GM18502 (cell line): ENCODE data around the gene ISCA2.
"Not testable (repeated sequence)": the region's sequence is repeated elsewhere in the genome, so short reads cannot be mapped to it uniquely, and the experiment has no call there.

ENCODE experiments used
- ATAC-seq: cut with Tn5 transposase; IDR thresholded peaks from one replicate; pipeline ENCODE4 v1.9.1; 2021; ENCODE audit warnings: mild to moderate bottlenecking; ENCODE audit not compliant: unreplicated experiment, poor library complexity

The ISCA2 gene, protein sequence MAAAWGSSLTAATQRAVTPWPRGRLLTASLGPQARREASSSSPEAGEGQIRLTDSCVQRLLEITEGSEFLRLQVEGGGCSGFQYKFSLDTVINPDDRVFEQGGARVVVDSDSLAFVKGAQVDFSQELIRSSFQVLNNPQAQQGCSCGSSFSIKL

DNA sequence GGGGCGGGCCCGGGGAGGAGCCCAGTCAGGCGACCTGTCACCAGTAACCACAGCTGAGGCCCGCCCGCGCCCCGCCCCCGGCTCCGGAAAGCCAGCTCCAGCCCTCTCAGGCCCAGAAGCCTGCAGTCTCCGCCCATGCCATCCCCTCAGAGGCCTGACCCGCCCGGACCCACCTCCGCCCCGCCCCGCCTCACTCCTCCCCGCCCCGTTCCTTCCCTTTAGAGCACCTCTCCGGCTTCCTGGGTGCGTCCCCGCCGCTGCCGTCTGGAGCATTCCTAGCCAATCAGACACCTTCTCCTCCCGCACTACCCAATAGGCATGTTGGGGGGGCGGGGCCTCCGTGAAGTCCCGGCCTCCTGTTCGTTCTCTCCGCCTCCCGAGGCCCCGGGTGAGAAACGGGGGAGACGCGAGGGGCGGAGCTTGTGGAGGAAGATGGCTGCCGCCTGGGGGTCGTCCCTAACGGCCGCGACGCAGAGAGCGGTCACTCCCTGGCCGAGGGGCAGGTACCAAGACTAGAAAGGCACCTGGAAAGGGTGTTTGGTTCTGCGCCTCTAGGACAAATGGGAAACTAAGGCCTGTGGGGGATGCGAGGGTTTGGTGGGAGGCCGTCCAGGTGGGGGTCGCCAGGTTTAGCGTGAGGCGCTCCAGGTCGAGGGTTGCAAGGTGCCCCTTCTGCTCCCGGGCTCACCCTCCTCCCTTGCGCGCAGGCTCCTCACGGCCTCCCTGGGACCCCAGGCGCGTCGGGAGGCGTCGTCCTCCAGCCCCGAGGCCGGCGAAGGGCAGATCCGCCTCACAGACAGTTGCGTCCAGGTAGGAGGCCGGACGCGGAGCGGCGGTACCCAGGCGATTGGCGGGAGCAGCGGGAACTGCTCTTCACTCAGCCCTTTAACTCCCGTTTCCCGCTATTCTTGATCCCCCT lies at the start of gene ISCA2:
Gene ISCA2, plus strand, starts transcription at position 423 of the 919 bp plus-strand sequence. Its CDS starts 10 bp downstream, at position 433.
- ATAC-seq = peak; percentile 89

DNA sequence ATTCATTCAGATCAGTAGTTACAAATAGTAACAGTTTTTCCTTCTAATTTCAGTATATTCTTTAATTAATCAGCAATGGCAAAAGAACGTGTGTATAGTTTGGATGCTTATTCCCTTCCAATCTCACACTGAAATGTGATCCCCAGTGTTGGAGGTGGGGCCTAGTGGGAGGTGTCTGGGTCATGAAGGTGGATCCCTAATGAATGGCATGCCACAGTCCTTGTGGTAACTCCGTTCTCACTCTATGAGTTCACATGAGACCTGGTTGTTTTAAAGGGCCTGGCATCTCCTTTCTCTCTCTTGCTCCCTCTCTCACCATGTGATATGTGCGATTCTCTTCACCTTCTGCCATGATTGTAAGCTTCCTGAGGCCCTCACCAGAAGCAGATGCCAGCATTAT lies 48.7 kb upstream of the ISCA2 start:
- no peak for ATAC-seq

GRCh38 chr14:74454397-74454796 lies 39.2 kb upstream of the ISCA2 start:
- ATAC-seq = not testable (repeated sequence)

- ATAC-seq = no peak
Measured at GRCh38 chr14:74456684-74457564, 36.6 kb upstream of the ISCA2 start.

DNA sequence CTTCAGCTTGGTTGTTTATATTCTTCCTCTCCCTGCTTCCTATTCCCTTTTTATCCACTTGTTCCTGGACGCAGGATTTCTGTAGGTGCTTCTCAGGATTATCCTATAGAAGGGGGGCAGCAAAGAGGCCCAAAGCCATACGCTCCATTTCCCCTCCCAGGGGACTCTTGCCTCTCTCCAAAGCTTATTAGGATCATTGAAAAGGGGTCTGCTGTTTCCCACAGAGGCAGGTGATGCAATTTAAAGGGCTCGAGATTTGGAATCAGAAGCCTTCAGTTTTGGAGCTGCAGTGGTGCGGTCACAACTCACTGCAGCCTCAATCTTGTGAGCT lies 36.0 kb upstream of the ISCA2 start:
- ATAC-seq = no peak

DNA sequence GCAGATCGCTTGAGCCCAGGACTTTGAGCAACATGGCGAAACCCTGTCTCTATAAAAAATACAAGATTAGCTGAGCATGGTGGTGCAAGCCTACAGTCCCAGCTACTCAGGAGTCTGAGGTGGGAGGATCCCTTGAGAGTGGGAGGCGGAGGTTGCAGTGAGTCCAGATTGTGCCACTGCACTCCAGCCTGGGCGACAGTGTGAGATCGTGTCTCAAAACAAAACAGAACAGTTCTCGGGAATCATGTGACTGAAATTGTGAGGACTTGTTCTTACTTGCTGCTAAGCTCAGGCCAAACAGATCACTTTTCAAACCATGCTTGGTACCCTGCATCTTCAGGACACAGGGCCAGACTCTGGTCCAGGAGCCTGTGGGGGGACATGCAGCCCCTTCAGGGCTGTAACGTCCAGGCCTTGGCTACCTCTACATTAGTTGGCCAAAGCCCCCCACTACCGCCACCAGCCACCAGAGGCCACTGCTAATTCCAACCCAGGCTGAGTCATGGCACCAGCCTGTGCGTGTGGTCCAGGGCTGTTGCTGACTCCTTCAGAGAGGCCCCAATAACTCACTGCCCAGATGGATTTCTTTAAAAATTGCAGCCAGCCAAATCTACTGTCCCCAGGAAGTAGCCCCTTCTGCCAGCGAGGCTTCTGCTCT lies 34.1 kb upstream of the ISCA2 start:
- no peak for ATAC-seq

DNA sequence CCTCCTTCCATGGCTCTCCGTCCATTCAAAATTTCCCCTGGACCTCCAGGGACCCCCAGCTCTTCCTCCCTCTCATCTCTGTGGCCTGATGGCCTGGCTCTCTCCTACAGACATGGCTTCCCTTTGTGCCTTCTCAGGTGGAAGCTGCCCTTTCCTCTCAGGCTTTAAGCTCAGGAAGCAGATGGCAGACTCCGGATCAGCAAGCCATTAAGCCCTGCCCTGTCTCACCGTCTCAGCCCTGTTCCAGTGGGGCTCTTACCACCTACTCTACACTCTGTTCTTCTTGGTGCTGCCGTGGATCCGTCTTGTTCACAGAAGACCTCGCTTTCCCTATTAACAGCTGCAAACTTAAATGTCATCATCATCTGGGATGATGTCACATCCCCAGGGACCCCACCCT lies 33.6 kb upstream of the ISCA2 start:
- no peak for ATAC-seq

- no peak for ATAC-seq
Measured at GRCh38 chr14:74462993-74463392, 30.6 kb upstream of the ISCA2 start.

DNA sequence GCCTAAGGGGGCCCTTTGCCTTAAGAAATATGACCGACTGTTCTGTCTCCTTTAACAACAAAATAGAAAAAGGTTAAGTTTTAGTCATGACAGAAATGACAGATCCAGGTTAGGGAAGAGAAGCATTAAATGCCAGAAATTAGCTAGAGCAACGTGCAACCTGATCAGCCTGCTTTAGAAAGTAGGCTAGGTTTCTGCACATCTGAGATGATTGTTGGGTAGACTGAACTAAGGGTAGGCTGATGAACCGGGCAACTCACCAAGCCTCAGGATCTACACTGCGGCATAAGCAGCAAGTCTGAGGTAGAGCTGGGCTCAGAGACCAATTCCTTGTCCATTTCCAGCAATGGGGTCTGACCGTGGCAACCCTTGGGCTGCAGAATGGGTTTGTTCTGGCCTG lies 29.9 kb upstream of the ISCA2 start:
- ATAC-seq = no peak

DNA sequence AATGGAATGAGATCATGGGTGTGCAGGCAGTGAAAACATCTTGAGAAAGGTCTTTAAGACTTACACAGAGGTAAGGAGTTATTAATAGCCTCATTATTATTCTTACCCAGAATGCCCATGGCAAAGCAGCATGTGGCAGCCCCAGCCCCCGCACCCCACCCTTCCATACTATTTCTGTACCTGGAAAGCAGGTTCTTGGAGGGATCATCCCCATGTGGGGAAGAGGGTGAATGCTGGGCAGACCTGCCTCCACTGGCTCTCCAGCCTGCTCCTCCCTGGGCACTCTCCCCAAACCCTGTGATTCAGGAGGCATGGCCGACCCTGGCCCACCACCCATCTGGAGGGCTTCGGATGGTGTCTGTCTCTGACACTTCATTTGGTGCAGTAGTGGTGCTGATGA lies 28.8 kb upstream of the ISCA2 start:
- no peak for ATAC-seq

- ATAC-seq = no peak
Measured at GRCh38 chr14:74465335-74465734, 28.2 kb upstream of the ISCA2 start.

DNA sequence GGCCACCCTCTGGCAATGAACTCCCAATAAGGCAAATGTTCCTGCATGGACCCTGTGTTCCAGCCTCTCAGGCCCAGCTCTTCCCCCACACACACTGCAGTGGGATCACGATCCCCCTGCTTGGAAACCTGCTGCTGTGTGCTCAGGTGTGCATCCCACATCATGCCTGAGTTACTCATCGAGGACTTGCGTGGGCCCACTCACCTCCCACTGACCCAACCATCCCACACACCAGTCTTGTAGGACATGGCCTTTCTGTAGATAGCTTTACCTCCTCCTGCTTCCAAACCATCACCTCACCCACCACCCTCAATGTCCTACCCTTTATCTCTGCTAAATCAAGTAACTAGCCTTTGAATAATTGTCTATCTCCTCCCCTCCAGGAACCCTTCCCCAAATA lies 25.1 kb upstream of the ISCA2 start:
- no peak for ATAC-seq

DNA sequence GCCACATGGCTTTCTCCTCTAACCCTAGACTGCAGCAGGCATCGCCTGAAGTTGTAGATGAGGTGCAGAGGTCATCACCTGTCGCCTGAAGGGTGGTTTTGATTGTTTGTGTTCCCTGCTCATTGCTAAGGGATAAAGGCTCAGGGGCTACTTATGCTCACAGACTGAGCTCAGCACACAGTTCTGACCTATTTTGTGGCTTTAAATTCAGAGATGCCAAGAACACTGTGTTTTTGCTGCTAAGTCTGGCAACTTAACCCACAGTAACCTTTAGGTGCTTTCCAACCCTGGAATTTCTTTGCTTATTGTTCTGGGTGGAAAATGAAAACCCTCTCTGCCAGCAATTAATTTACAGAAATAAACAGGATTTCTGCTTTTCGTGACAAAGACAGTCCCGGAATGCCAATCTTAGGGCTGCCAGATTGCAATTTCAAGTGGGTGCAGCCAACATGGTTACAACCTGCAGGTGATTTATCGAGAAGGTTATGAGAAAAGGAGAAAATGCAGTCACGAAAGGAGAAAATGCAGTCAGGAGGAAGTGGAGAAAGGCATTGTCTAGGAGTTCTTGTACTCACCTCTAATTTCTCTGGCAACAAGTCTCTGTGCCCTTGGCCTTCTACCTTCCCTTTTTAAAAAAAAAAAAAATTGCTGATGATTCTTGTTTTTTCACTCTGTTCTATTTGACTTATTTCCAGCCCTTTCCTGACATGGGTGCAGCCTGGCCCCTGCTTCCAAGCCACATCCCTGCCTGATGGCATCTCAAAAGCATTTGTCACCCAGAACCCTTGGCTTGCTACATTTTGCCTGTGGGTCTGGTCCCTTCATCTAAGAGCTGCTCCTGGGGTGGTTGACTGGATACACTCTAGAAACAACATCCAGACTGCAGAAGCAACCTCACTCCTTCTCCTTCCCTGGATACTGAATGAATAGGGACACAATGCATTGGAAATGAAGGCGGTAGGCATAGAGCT lies 23.7 kb upstream of the ISCA2 start:
- no peak for ATAC-seq

DNA sequence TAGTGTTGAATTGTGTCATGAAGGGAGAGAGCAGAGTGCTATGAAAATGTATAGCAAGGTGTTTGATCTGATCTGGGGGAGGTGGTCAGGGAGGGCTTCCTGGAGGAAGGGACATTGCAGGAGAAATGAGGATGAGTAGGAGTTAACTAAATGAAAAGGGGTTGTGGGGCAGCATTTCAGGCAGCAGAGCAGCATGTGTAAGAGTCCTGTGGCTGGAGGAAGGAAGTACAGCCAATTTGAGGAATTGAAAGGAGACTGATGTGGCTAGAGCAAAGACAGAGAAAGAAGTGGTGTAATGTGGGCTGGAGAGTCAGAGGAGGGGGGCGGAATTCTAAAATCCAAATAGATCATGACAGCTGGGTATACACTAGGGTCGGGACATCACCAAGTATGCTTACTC lies 21.0 kb upstream of the ISCA2 start:
- ATAC-seq = no peak

GRCh38 chr14:74474376-74474775 lies 19.2 kb upstream of the ISCA2 start:
- ATAC-seq = no peak

DNA sequence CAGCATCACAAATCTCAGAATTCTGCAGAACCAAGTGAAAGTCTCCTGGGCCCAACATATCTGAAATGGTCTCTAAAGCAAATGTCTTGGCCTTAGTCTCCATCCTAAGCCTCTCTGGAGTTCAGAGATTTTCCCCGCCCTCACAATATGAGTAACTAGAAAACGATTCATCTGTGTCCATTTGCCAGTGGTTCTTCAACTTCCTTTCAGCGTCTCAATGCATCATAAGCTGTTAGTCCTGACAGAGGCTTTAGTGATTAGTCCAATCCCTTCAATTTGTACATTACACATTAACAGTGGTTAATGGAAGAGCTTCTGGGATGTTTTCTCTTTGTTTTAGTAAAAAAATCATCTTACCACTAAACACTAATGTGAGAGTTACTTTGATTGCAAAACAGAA lies 17.9 kb upstream of the ISCA2 start:
- ATAC-seq = no peak

DNA sequence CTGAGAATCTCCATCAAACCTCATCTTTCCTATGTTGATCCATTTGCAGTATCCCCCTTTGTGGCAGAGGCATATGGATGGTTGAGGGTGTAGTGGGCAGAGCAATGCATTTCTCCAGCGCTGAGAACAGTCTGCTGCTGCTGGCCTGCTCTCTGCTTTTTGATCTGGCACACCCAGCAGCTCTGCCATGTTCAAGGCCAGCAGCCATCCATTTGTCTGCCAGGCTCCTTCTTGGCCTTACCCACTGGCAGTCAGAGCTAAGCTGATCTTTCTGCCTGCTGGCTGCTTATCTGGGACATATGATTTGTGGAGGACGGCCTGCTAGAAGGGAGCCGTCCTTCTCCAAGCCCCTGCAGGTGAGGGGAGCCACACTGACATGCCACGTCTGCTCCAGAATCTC lies 17.5 kb upstream of the ISCA2 start:
- no peak for ATAC-seq

DNA sequence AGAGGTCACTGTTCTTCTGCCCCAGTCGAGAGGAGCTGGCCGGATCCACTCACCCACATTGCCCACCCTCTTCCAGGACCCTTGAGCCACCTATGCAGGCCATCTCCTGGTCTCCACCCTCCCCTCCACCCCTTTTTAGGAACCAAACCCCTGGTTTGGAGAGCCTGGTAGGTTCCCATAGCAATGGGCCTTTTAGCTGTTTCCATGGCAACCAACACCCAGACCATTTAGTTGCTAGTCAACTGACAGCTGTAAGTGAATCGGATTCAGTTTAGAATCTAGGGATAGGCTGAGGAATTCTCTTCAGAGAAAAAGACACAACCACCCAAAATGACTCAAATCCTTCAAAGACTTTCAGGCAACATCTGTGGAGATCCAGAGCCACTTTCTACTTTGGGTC lies 17.0 kb upstream of the ISCA2 start:
- no peak for ATAC-seq

DNA sequence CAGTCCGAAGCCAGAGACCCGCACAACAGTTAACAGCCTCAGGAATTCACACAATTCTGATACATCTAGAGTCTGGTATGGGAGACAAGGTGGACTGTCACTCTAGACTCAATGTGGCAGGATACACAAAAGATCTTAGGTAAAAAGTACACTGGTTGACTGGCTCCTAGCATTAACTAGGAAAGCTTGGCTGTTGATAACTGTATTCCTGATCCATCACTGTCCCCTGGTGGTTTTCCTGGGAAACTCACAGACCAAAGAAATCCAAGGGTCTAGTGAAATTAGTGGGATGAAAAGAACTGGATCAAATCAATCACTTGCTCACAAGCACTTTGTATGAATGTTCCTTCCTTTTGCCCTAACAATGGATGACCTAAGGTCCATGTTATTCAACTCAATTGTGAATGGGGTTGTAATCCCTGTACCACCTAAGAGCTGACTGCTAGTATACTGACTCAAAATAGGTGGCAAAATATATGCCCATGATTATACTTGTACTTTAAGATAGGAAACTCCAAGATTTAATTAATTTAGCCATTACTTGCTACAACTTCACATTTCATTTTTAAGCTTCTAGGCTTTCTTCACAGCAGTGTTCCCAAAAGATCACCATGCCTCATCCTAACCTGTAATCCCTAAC lies 14.4 kb upstream of the ISCA2 start:
- ATAC-seq = no peak
